Thyroid gland (tissue), 4 donors: ENCODE measurements around the gene SLC38A1. TPM values are rescaled to one million over a fixed set of nuclear protein-coding genes. Genes with fewer than 3 reads are reported as not detected.

Experiments used
- DNase-seq, 2 donors: peaks; one replicate each; pipeline ENCODE4 v3.0.0-alpha.2; 2019
- H3K27ac ChIP-seq, 3 donors: fragments of 200-600 bp; sonication (generic); 1 replicate in 2 of 3; 2 replicates in 1 of 3; pipeline ENCODE4 v1.5.1; 2016 to 2019; ENCODE audit warnings: mild to moderate bottlenecking in 1 of 3, moderate library complexity in 1 of 3
- H3K27me3 ChIP-seq: fragments of 200-600 bp; sonication (generic); one replicate; pipeline ENCODE4 v1.5.1; 2019
- H3K36me3 ChIP-seq, 2 donors: fragments of 200-600 bp; sonication (generic); one replicate each; pipeline ENCODE4 v1.5.1; 2016 to 2019
- H3K4me1 ChIP-seq, 2 donors: fragments of 200-600 bp; sonication (generic); one replicate each; pipeline ENCODE4 v1.5.1; 2017 to 2019
- H3K4me3 ChIP-seq, 3 donors: fragments of 200-600 bp; sonication (generic); replicated peaks in 1 of 3; 1 replicate in 2 of 3; 2 replicates in 1 of 3; pipeline ENCODE4 v1.5.1; 2016; ENCODE audit warnings: mild to moderate bottlenecking in 1 of 3
- H3K9me3 ChIP-seq: fragments of 200-600 bp; sonication (generic); one replicate; pipeline ENCODE4 v1.5.1; 2017
- CTCF ChIP-seq, 6 experiments: fragments of 200-600 bp in 3 of 6; fragments of 450-650 bp in 3 of 6; sonication (generic) in 3 of 6; IDR thresholded peaks; one replicate each; pipeline ENCODE4 v1.5.1; 2016 to 2019; ENCODE audit warnings: antibody characterized with exemption in 6 of 6, mild to moderate bottlenecking in 2 of 6, inconsistent platforms in 1 of 6, moderate library complexity in 1 of 6
- POLR2A ChIP-seq, 2 donors: fragments of 450-650 bp; IDR thresholded peaks; one replicate each; pipeline ENCODE4 v1.6.1; 2017; ENCODE audit warnings: antibody characterized with exemption in 2 of 2, mild to moderate bottlenecking in 2 of 2, moderate library complexity in 1 of 2
- WGBS, 2 donors: methylation state at CpG; one replicate each; pipeline ENCODE4 v1.1.5; 2017; 5-methylcytosine and 5-hydroxymethylcytosine counted together
- intact Hi-C: fragments of 100-400 bp; cut with DNase I; formaldehyde crosslinking; loops from one replicate; pipeline ENCODE4 v1.15.1; 2023
- total RNA-seq, 4 donors: library from RNA; depleted of rRNA; stranded (reverse); fragments of >200 nt; gene quantifications; one replicate each; pipeline ENCODE4 v1.2.3, GENCODE V29; 2016

Gene SLC38A1
- total RNA-seq, 4 donors from 2014 or later, result 101 to 282 (median 120) TPM

GRCh38 chr12:46219877-46220655 lies 48.8 kb downstream of the SLC38A1 start:
- no peak overlapping the region for H3K4me3 ChIP-seq
- no peaks in the 10 kb centered on the region for H3K36me3 ChIP-seq
- H3K27me3 ChIP-seq, result no peaks in the 10 kb centered on the region
- no peak overlapping the region for H3K27ac ChIP-seq
- TF ChIP-seq POLR2A (IDR thresholded peaks at IDR 0.05), result no peak
- no peak for TF ChIP-seq CTCF (IDR thresholded peaks at IDR 0.05)
- H3K4me1 ChIP-seq, result peaks cover 2 to 12% of the 10 kb centered on the region in 2 donors
- no peak for DNase-seq
- WGBS, 2 donors, result 77 to 90% methylated on average over 10 of the region's 10 CpGs
- no peaks in the 10 kb centered on the region for H3K9me3 ChIP-seq
- intact Hi-C loops, result no loop called here

GRCh38 chr12:46219132-46219876 lies 49.5 kb downstream of the SLC38A1 start:
- H3K4me3 ChIP-seq, result no peak overlapping the region
- no peak for TF ChIP-seq POLR2A (IDR thresholded peaks at IDR 0.05)
- no peak for TF ChIP-seq CTCF (IDR thresholded peaks at IDR 0.05)
- H3K9me3 ChIP-seq, result no peaks in the 10 kb centered on the region
- no peak overlapping the region for H3K27ac ChIP-seq
- H3K36me3 ChIP-seq, result no peaks in the 10 kb centered on the region
- H3K27me3 ChIP-seq, result no peaks in the 10 kb centered on the region
- H3K4me1 ChIP-seq, result peaks cover 2 to 8% of the 10 kb centered on the region in 2 donors
- no peak for DNase-seq
- intact Hi-C loops, result no loop called here
- 94 to 97% methylated on average over 2 of the region's 2 CpGs for WGBS, 2 donors

- H3K36me3 ChIP-seq, result no peaks in the 10 kb centered on the region
- TF ChIP-seq POLR2A (IDR thresholded peaks at IDR 0.05) (no peak), CTCF (IDR thresholded peaks at IDR 0.05) (no peak)
- H3K4me3 ChIP-seq, result no peak overlapping the region
- DNase-seq, result no peak
- no peaks in the 10 kb centered on the region for H3K27me3 ChIP-seq
- H3K27ac ChIP-seq, result no peak overlapping the region
- intact Hi-C loops, result no loop called here
- no peaks in the 10 kb centered on the region for H3K9me3 ChIP-seq
- 82 to 88% methylated on average over 10 of the region's 10 CpGs for WGBS, 2 donors
- peaks cover 0 to 3% of the 10 kb centered on the region in 2 donors for H3K4me1 ChIP-seq
Measured at GRCh38 chr12:46218322-46219095, 50.3 kb downstream of the SLC38A1 start.

- TF ChIP-seq POLR2A (IDR thresholded peaks at IDR 0.05) (no peak), CTCF (IDR thresholded peaks at IDR 0.05) (no peak)
- WGBS, 2 donors, result 80 to 89% methylated on average over 6 of the region's 6 CpGs
- Histone ChIP-seq H3K4me1 (peaks cover 0 to 3% of the 10 kb centered on the region in 2 donors), H3K4me3 (no peak overlapping the region), H3K27ac (no peak overlapping the region), H3K36me3 (peaks cover 0 to 5% of the 10 kb centered on the region in 2 donors), H3K9me3 (no peaks in the 10 kb centered on the region), H3K27me3 (no peaks in the 10 kb centered on the region)
- no peak for DNase-seq
- intact Hi-C loops, result no loop called here
Measured at GRCh38 chr12:46217541-46218321, 51.1 kb downstream of the SLC38A1 start.
